HG03354 (cell line): ENCODE results near the gene C6orf132.

Experiments used
- ATAC-seq: cut with Tn5 transposase; IDR thresholded peaks from one replicate; pipeline ENCODE4 v1.9.1; 2021; ENCODE audit warnings: mild to moderate bottlenecking; ENCODE audit not compliant: unreplicated experiment, poor library complexity, severe bottlenecking

The C6orf132 gene

GRCh38 chr6:42108071-42108470 lies 34.3 kb downstream of the C6orf132 start:
- no peak for ATAC-seq

DNA sequence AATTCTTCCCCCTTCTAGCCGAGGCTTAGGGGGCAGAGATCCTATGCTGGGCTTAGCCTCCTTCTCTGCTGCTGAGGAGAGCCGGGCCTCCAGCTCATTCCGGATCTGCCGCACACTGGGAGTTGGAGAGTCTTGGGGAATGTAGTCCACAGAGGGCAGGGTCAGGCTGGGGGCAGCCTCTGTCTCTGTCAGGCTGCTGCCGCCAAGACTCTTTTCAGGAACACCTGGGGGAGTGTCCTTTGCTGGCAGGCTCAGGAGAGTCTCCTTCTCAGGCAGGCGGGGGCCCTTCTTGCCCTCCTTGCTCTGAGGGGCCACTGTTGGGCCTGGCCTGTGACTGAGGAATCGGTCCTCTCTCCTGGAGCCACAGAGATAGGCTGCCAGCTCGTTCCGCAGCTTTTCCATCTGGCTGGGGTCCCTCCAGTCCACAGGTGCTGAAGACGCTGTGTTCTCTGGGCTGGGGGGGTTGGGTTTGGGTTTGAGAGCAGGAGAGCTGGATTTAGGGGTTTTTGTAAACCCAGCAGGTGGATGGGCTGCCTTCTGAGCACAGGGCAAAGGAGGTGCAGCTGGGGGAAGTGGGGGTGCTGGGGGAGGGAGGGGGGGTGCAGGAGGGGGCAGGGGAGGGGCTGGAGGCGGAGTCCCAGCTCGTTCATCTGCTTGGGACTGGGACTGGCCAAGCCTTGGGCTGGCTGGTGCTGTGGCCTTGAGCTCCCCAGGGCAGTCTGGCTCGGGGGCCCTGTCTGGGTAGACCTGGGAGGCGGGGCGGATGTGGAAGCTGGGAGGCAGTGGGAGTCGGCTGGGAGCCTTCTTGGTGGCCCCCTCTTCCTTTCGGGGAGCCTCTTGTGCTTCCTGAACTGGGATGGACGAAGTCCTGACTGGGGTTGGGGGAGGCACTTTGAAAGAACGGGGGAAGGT lies 36.1 kb downstream of the C6orf132 start:
- no peak for ATAC-seq

DNA sequence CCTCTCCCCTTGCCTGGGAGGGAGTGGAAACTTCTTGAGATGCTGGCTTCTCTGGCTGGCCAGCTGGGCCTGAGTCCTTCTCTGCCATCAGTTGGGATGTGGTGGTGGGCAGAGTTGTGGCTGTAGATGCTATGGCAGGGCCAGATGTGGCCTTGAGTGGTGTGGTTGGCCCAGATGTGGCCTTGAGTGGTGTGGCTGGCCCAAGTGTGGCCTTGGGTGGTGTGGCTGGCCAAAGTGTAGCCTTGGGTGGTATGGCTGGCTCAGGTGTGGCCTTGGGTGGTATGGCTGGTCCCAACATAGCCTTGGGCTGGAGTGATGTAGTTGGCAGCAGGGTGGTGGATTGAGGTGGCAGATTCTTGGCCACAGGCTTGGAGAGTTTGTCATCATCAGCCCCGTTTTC lies 36.7 kb downstream of the C6orf132 start:
- no peak for ATAC-seq

DNA sequence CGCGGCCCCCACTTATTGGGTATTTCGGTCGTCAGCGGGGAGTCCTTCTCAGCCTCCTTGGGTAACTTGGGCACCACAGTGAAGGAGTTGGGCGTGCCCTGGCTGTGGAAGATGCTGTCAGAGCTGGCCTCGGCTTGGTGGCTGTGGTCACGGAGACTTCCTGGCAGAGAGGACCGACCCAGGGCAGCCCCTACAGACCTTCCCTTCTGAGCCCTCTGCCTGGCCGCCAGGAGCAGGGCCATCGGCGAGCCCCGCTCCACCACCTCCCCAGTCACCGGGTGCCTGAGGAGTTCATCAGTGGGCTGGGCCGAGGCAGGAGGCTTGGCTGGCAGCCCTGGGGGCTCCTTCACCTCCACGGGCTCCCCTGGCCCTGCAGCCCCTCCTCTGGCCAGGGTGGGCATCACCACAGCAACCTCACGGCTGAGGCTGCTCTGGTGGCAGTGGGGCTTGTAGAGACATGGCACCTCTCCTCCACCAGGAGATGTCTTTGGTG lies 37.2 kb downstream of the C6orf132 start:
- no peak for ATAC-seq

DNA sequence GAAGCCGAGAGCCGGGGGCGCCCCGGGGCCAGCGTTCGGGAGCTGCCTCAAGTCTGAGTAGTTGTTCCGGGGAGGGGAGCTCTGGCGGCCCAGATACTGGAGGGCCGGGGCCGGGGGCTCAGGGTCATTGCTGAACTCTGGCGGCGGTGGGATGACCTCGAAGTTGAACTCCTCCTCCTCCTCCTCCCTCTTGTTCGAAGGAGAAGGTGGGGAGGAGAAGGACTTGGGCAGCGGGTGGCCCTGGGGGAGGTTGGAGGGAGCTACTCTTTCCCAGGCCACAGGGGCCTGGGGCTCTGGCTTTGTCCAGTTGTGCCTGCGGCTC lies 37.7 kb downstream of the C6orf132 start:
- peak; percentile 23 for ATAC-seq

- ATAC-seq = peak; percentile 62
Measured at GRCh38 chr6:42104095-42104803, 38.2 kb downstream of the C6orf132 start.

DNA sequence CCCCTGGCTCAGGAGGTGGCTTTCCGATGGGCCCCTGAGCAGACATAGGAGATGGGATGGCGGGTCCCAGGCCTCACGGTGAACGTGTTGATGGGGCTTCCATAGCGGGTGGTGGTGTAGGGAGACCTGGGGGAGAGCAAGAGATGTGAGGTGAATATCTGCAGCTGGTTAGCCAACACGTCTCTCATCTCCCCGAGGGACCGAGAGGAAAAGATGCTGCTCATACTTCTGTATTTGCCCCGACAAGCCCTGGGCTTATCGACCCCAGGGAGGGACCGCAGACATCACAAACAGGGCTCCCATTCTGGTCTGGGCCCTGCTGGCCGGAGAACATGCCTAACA lies 38.7 kb downstream of the C6orf132 start:
- ATAC-seq = no peak

DNA sequence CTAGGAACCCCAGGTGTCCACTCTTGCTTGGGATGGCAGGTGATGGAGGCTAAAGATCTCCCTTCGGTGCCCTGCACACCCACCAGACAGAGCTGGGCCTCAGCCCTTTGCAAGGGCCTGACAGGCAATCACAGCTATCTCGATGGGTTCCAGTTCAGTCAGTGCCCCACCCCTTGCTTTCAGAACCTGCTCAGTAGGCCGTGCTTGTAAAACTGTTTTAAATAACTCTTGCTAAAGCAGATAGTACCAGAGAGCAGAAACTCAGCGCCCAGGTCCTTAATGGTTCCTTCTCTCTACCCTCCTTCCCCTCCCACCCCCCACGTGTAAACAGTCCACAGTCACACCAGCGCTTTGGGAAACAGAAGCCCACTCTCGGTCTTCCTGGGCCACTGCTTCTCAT lies 39.2 kb downstream of the C6orf132 start:
- ATAC-seq = no peak

GRCh38 chr6:42101186-42101657 lies 41.2 kb downstream of the C6orf132 start:
- no peak for ATAC-seq

DNA sequence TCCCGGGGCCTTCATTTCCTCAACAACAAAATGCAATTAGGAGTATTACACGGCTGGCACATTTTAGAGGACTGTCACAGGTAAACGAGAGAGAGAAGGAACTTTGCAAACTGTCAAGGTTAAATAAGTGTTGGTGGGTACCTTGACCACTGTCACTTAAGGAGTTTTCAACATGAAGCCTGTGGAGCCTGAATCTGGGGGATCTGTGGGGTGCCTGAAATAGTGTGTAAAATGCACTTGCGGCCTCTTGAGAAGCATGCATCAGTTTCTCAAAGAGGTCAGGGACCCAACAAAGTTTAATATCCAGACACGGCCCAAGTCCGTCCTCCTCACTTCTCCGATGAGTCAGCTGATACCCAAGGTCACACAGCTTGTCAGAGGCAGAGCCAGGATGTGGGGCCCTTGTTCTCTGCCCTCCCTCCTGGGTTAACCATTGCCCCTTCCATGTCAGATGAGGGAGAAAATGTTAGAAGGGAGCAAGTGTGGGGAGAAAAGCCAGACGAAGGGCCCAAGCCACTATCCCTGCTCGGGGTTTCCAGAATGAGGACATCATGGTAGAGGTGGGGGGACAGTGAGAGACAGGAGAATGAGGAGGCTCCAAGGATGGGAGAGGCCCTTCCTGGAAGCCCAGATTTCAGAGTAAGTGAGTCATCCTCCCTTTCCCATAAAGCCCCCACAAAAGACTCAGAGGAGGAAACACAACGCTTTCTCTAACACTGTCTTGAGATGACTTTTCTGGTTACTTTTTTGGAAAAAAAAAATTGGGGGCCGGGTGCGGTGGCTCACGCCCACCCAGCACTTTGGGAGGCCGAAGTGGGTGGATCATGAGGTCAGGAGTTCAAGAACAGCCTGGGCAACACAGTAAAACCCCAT lies 42.2 kb downstream of the C6orf132 start:
- no peak for ATAC-seq

- no peak for ATAC-seq
Measured at GRCh38 chr6:42099340-42100028, 42.9 kb downstream of the C6orf132 start.

GRCh38 chr6:42095776-42096541 lies 46.5 kb downstream of the C6orf132 start:
- no peak for ATAC-seq

GRCh38 chr6:42095094-42095493 lies 47.3 kb downstream of the C6orf132 start:
- no peak for ATAC-seq

- no peak for ATAC-seq
Measured at GRCh38 chr6:42093582-42094329, 48.7 kb downstream of the C6orf132 start.

- no peak for ATAC-seq
Measured at GRCh38 chr6:42091718-42092023, 50.7 kb downstream of the C6orf132 start.

DNA sequence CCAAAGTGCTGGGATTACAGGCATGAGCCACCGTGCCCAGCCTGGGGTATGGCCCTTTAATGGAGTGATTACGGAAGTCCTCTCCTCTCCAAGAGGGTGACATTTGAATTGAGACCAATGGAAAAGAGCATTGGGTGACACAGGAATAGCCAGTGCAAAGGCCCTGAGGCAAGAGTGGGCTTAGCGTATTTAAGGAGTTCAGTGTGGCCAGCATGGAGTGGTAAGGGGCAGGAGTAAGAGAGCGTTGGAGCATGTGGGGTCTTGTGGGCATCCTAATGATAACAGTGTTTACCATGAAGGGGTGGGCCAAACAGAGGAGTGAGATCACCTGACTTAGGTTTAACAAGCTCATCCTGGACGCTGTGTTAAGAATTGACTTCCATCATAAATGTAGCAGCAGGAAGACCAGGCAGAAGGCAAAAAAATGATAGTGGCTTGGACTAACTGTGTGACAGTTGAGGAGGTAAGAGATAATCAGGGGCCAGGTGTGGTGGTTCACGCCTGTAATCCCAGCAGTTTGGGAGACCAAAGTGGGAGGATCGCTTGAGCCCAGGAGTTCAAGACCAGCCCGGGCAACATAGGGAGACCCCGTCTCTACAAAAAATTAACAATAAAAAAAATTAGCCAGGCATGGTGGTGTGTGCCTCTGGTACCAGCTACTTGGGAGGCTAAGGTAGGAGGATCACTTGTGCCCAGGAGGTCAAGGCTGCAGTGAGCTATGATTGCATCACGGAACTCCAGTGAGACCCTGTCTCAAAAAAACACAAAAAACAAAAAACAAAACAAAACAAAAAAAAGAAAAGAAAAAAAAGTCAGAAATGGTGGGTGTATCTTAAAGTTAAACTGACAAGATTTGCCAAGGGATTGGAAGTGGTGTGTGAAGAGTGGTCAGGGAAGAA lies 51.4 kb downstream of the C6orf132 start:
- no peak for ATAC-seq

GRCh38 chr6:42088101-42088591 lies 54.3 kb downstream of the C6orf132 start:
- no peak for ATAC-seq
